GM06990 (cell line): ENCODE results near the gene FAM83G.

ENCODE experiments used
- DNase-seq: peaks from one replicate; pipeline ENCODE4 v3.0.0-alpha.2; 2011; ENCODE audit not compliant: insufficient read length; ENCODE audit errors: extremely low read depth
- H3K27me3 ChIP-seq: replicated peaks from 2 replicates; pipeline ENCODE4 v1.6.0; 2011; ENCODE audit warnings: low read length; ENCODE audit not compliant: control insufficient read depth, insufficient read depth
- H3K36me3 ChIP-seq: 2 replicates; pipeline ENCODE4 v1.5.1; 2011; ENCODE audit warnings: low read length; ENCODE audit not compliant: control insufficient read depth, insufficient read depth
- H3K4me3 ChIP-seq: replicated peaks from 2 replicates; pipeline ENCODE4 v1.5.1; 2011; ENCODE audit warnings: low read depth, mild to moderate bottlenecking, control low read depth, low read length
- TF ChIP-seq, protein P1 (sequence below): IDR thresholded peaks from 2 replicates; pipeline ENCODE4 v1.5.1; 2011; ENCODE audit warnings: low read length, control low read depth, mild to moderate bottlenecking, inconsistent platforms; ENCODE audit not compliant: insufficient read depth, poor library complexity, severe bottlenecking

The FAM83G gene

DNA sequence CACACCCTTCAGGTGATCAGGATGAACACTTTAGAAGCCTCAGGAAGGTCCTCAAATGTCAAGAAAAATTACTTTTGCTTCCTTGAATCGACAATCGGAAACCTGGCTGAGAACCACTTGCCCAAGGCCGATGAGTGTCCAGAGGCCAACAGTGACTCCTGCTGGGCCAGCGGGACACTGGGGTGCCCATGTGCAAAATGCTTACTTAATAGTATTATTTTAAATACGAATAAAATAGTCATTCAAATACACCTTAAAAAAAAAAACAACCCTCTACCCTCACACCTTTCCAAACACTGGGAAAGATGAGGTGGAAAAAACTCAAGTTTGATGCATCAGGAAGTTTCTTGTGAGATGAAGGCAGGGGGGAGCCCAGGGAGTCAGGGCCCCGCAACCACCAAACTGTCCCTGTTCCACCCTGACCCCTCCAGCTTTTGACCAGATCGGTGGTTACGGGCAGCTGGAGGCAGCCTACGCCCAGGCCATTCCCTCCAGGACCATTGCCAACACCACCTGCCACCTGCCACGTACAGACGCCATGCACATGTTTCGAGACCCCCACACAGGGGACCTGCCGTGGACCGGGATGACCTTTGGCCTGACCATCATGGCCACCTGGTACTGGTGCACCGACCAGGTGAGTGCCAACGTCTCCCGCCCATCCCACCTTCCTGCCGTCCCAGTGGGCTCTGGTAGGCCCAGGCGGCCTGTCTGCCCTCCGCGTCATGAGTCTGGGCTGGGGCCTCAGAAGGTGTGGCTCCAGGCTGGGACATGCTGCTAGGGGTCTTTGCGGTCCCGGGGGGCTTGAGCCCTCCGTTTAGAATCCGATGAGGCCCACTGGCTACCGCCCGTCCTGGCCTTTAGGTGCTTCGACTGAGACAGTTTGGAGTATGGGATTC is 33.7 kb downstream of the FAM83G start:
- TF ChIP-seq, protein P1, sequence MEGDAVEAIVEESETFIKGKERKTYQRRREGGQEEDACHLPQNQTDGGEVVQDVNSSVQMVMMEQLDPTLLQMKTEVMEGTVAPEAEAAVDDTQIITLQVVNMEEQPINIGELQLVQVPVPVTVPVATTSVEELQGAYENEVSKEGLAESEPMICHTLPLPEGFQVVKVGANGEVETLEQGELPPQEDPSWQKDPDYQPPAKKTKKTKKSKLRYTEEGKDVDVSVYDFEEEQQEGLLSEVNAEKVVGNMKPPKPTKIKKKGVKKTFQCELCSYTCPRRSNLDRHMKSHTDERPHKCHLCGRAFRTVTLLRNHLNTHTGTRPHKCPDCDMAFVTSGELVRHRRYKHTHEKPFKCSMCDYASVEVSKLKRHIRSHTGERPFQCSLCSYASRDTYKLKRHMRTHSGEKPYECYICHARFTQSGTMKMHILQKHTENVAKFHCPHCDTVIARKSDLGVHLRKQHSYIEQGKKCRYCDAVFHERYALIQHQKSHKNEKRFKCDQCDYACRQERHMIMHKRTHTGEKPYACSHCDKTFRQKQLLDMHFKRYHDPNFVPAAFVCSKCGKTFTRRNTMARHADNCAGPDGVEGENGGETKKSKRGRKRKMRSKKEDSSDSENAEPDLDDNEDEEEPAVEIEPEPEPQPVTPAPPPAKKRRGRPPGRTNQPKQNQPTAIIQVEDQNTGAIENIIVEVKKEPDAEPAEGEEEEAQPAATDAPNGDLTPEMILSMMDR = no peak
- peaks cover 13% of the 10 kb centered on the region for H3K36me3 ChIP-seq
- no peaks in the 10 kb centered on the region for H3K27me3 ChIP-seq
- no peak overlapping the region for H3K4me3 ChIP-seq
- DNase-seq = no peak

DNA sequence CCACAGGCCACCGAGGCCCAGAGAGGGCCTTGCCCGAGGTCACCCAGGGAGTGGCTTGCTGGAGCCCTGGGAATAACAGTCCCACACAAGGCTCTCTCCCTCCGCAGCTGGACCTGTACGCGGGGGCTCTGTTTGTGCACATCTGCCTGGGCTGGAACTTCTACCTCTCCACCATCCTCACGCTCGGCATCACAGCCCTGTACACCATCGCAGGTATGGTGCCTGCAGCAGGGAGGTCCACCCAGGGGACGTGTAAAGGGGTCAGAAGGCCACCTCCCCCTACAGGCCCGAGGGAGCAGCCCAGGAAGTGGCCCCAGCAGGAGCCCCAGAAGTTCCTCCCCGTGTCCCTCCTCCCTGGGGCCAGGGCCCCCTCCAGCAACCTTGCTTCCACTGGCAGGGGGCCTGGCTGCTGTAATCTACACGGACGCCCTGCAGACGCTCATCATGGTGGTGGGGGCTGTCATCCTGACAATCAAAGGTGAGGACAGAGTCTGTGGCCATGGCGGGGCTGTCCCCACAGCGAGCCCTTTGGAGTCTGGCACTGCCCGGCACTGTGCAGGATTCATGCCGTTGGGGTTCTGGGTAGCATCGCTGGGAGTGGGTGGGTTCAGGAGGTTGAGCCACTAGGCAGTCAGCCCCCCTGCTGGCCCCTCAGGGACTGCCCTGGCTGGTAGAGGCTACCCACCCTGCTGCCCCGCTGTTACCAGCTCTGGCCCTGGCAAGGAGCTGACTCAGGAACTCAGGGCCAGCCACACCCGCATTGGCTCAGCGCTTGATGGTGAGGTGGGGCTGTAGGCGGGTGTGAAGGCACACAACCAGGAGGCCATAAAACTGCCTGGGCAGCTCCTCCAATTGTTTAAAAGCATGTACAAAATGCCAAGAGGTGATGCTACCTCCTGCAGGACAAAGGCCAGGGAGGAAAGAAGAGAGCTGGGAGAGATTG is 35.3 kb downstream of the FAM83G start:
- TF ChIP-seq, protein P1 = no peak
- DNase-seq = no peak
- Histone ChIP-seq H3K27me3 (no peaks in the 10 kb centered on the region), H3K36me3 (peaks cover 13% of the 10 kb centered on the region), H3K4me3 (no peak overlapping the region)

DNA sequence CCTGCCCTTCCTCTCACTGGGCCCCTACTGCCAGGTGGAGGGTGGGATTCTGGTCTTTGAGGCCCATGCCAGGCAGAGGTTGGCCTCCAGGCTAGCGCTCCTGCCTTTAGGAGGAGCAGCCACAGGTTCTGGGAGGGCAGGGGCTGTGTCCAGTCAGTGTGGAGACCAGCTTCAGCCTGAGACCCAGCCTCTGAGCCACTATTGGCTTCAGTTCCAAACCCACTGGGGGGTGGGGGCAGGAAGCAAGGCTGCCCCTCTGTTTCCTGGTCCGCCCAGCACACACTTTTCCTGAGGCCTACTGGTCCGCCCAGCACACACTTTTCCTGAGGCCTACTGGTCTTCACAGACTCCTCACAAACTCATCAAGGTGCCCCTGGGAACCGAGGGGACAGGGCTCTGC is 36.2 kb downstream of the FAM83G start:
- no peak for DNase-seq
- Histone ChIP-seq H3K36me3 (peaks cover 13% of the 10 kb centered on the region), H3K27me3 (no peaks in the 10 kb centered on the region), H3K4me3 (no peak overlapping the region)
- TF ChIP-seq, protein P1 = no peak

DNA sequence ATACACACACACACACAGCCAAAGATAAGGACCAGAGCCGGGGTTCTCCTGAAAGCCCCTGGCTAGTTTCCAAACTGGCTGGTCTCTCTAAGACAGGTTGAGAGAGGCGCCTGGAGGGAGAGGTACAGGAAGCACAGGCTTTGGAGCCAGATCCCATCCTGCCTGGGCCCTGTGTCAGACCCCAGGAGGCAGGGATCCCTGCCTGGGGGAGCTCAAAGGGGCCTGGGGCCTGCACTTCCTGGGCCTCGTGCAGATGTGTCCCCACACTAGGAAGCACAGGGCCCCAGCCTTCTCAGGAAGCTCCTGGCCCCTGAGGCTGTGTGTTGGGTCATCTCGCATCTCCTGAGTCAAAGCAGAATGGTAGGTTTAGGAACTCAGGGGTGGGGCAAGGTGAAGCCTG is 36.6 kb downstream of the FAM83G start:
- DNase-seq = no peak
- TF ChIP-seq, protein P1 = no peak
- Histone ChIP-seq H3K4me3 (no peak overlapping the region), H3K36me3 (peaks cover 12% of the 10 kb centered on the region), H3K27me3 (no peaks in the 10 kb centered on the region)

DNA sequence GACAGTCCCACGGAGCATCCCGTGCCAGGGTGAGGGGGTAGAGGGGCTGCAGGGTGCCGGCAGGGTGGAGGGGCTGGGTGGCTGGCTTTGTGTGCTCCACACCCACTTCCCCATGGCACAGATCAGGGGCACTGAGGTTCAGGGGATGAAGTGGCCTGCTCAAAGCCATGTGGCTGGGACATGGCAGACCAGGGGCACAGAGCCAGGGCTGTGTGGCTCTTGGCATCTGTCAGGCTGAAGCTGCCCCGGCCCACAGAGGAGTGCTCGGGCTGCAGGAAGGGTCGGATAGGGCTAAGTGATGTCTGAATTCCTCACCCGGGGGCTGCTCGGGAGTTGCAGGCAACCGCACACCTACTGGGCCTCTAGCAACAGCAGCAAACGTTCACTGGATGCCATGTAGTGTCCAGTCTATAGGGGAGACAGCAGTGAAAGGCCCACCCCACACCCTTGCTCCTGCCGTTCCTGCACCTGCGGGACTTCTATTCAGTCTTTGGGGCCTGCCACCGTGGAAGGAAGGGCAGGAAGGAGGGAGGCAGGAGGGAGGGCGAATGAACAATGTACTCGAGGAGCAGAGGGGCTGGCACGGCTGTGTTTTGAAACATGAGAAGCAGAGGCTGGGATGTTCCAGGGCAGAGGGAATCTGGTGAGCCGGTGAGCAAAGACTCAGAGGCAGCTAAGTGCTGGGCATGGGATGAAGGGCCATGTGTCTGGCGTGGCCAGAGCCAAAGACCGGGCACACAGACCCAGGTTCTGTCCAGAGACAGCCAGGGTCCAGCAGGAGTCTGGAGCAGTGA is 37.5 kb downstream of the FAM83G start:
- TF ChIP-seq, protein P1 = no peak
- Histone ChIP-seq H3K4me3 (no peak overlapping the region), H3K36me3 (peaks cover 10% of the 10 kb centered on the region), H3K27me3 (no peaks in the 10 kb centered on the region)
- no peak for DNase-seq
